ENCODE measurements around the gene C22orf39. TPM values are rescaled to one million over a fixed set of nuclear protein-coding genes. Genes with fewer than 3 reads are reported as not detected.

C22orf39 gene
- total RNA-seq, 2 donors from 2014 or later = 57.4 to 85.8 TPM

DNA sequence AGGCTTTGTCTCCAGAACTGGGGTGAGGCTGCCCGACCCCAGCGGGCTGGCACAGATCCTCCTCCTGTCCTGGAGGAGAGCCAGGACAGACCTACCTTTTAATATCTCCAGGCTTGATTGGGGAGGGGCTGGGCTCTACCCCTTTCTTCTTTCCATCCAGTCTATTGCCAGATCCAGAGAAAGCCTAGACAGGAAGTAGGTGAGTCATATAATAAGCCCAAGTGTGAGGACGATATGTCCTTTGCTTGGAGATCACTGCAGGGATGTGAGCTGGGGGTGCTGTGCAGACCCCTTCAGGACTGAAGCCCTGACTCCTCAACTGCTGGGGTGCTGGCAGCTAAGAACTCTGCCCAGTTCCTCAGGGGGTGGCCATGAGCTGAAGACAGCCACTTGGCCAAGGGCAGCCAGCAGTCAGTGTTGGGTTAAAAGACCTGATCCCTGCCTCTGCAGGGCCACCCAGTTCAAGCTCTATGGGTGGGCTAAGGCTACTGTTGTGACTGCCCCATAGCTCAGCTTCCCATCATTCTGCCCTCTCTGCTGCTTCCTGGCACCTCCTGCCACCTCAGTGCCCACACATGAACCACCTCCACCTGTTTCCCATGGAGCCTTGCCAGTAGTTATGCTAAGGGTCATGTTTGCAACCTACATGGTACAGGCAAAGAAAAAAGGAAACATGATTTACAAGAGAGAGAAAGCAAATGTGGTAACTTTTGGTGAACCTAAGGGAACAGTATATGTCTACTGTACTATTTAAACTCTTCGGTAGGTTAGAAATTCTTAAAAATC lies 8.3 kb upstream of the C22orf39 start:
- 70% methylated on average over 4 of the region's 4 CpGs for WGBS
- Histone ChIP-seq H3K4me3 (no peak overlapping the region), H3K9me3 (no peaks in the 10 kb centered on the region), H3K27me3 (replicated peaks; ENCODE audit: insufficient read depth) (no peaks in the 10 kb centered on the region), H3K4me1 (replicated peaks) (no peaks in the 10 kb centered on the region), H3K27ac (no peak overlapping the region), H3K36me3 (peaks cover 8 to 14% of the 10 kb centered on the region in 2 donors)
- intact Hi-C loops (cut with DNase I) = no loop called here
- DNase-seq (ENCODE audit: low spot score) = no peak
- TF ChIP-seq POLR2A (IDR thresholded peaks at IDR 0.05) = no peak

DNA sequence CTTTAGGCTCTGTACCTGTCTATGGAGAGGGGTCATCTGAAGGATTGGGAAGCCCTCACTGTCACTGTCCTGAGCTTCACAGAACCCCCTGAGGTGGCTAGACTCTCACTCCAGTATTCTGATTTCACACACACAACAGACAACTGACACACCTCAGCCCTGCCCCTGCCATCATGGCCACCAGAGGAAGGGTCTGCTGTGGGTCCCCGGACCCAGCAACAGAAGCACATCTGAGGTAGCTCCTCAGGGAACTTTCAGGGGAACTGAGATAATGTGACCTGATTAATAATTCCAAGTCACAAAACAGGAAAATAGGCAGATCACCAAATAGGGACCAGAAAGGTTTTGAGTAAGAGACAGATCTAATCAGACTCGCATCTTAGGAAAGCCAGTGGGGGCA lies 7.5 kb upstream of the C22orf39 start:
- peaks cover 8 to 14% of the 10 kb centered on the region in 2 donors for H3K36me3 ChIP-seq
- DNase-seq (ENCODE audit: low spot score) = no peak

DNA sequence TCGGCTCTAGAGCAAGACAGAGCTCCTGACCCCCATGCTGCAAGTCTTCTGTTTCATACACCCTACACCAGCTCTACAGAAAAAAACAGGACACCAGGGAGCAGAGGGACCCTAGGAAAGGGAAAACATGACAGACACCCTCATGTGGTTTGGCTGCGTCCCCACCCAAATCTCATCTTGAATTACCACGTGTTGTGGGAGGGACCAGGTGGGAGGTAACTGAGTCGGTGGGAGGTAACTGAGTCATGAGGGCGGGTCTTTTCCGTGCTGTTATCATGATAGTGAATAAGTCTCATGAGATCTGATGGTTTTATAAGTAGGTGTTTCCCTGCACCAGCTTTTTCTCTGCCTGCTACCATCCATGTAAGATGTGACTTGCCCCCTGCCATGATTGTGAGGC lies 6.6 kb upstream of the C22orf39 start:
- Histone ChIP-seq H3K36me3 (peaks cover 8 to 14% of the 10 kb centered on the region in 2 donors), H3K9me3 (no peaks in the 10 kb centered on the region), H3K4me1 (replicated peaks) (no peaks in the 10 kb centered on the region), H3K27ac (no peak overlapping the region), H3K4me3 (no peak overlapping the region), H3K27me3 (replicated peaks; ENCODE audit: insufficient read depth) (no peaks in the 10 kb centered on the region)
- intact Hi-C loops (cut with DNase I) = no loop called here
- 81% methylated on average over 6 of the region's 6 CpGs for WGBS
- TF ChIP-seq, protein P1, sequence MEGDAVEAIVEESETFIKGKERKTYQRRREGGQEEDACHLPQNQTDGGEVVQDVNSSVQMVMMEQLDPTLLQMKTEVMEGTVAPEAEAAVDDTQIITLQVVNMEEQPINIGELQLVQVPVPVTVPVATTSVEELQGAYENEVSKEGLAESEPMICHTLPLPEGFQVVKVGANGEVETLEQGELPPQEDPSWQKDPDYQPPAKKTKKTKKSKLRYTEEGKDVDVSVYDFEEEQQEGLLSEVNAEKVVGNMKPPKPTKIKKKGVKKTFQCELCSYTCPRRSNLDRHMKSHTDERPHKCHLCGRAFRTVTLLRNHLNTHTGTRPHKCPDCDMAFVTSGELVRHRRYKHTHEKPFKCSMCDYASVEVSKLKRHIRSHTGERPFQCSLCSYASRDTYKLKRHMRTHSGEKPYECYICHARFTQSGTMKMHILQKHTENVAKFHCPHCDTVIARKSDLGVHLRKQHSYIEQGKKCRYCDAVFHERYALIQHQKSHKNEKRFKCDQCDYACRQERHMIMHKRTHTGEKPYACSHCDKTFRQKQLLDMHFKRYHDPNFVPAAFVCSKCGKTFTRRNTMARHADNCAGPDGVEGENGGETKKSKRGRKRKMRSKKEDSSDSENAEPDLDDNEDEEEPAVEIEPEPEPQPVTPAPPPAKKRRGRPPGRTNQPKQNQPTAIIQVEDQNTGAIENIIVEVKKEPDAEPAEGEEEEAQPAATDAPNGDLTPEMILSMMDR (IDR thresholded peaks at IDR 0.05) = no peak
- no peak for DNase-seq (ENCODE audit: low spot score)

More for the DNA sequence above, 7.5 kb upstream of the C22orf39 start:
- H3K27ac ChIP-seq = no peak overlapping the region
- no peaks in the 10 kb centered on the region for H3K27me3 ChIP-seq (replicated peaks; ENCODE audit: insufficient read depth)
- TF ChIP-seq, protein P1 (IDR thresholded peaks at IDR 0.05) = no peak
- TF ChIP-seq POLR2AphosphoS5 (IDR thresholded peaks at IDR 0.05) (no peak), POLR2A (IDR thresholded peaks at IDR 0.05) (no peak)
- intact Hi-C loops (cut with DNase I) = no loop called here
- WGBS = 91% methylated on average over 2 of the region's 2 CpGs
- H3K4me3 ChIP-seq = no peak overlapping the region
- no peaks in the 10 kb centered on the region for H3K4me1 ChIP-seq (replicated peaks)
- no peaks in the 10 kb centered on the region for H3K9me3 ChIP-seq

DNA sequence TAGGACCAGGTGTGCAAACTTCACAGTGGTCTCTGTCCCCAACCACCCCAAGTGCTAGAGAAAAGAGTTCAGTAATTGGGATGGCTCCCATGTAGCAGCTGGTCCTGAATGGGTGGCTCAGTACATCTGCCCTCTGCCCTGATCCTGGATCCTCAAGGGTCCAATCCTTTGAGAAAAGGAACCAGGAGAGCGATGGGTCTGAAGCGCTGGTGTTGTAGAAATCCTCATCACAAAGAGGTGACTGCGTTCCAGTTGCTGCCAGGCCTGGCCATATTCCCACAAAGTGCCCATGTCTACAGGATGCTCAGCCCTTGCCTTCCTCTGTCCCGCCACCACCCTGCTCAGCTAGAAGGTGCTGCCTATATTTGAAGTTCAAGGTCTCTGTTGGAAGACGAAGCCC lies 6.2 kb upstream of the C22orf39 start:
- H3K36me3 ChIP-seq = peaks cover 8 to 14% of the 10 kb centered on the region in 2 donors
- H3K4me1 ChIP-seq (replicated peaks) = no peaks in the 10 kb centered on the region
- no peak for DNase-seq (ENCODE audit: low spot score)
- no peak for TF ChIP-seq POLR2AphosphoS5 (IDR thresholded peaks at IDR 0.05)
- TF ChIP-seq, protein P1 (IDR thresholded peaks at IDR 0.05) = no peak
- no peak overlapping the region for H3K4me3 ChIP-seq
- intact Hi-C loops (cut with DNase I) = no loop called here
- WGBS = 93% methylated on average over 5 of the region's 5 CpGs
- no peaks in the 10 kb centered on the region for H3K9me3 ChIP-seq
- H3K27ac ChIP-seq = no peak overlapping the region
- no peaks in the 10 kb centered on the region for H3K27me3 ChIP-seq (replicated peaks; ENCODE audit: insufficient read depth)

DNA sequence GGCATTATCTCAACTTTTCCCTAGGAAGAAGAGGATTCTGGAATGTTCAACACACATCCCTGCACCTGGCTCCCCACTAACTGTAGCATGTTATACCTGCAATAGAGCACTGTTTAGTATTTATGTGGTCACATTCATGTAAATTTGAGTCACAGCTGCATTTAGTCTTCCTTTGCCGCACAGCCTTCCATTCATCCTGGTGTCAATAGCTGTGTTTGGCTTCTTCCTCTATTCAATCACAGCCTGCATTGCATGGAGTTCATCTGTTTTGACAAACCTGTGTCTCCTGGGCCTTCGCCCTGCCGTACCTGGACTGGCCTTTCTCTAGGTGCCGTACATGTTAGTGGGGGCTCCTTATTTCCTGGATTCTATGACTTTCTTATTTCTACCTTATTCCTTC lies 4.1 kb upstream of the C22orf39 start:
- TF ChIP-seq POLR2AphosphoS5 (IDR thresholded peaks at IDR 0.05) (no peak), POLR2A (IDR thresholded peaks at IDR 0.05) (no peak)
- TF ChIP-seq, protein P1 (IDR thresholded peaks at IDR 0.05) = no peak
- H3K27ac ChIP-seq = no peak overlapping the region
- no peak for DNase-seq (ENCODE audit: low spot score)
- no peak overlapping the region for H3K4me3 ChIP-seq
- H3K4me1 ChIP-seq (replicated peaks) = no peaks in the 10 kb centered on the region
- no peaks in the 10 kb centered on the region for H3K27me3 ChIP-seq (replicated peaks; ENCODE audit: insufficient read depth)
- H3K36me3 ChIP-seq = peaks cover 6 to 12% of the 10 kb centered on the region in 2 donors
- WGBS = 98% methylated on average over 4 of the region's 4 CpGs
- intact Hi-C loops (cut with DNase I) = no loop called here
- no peaks in the 10 kb centered on the region for H3K9me3 ChIP-seq

All from prostate gland (tissue), 2 donors.